GM18909 (cell line): ENCODE measurements around the gene FRY.

Experiments used
- ATAC-seq: cut with Tn5 transposase; IDR thresholded peaks from one replicate; pipeline ENCODE4 v1.9.1; 2021; ENCODE audit warnings: mild to moderate bottlenecking; ENCODE audit not compliant: unreplicated experiment, poor library complexity

Gene FRY

DNA sequence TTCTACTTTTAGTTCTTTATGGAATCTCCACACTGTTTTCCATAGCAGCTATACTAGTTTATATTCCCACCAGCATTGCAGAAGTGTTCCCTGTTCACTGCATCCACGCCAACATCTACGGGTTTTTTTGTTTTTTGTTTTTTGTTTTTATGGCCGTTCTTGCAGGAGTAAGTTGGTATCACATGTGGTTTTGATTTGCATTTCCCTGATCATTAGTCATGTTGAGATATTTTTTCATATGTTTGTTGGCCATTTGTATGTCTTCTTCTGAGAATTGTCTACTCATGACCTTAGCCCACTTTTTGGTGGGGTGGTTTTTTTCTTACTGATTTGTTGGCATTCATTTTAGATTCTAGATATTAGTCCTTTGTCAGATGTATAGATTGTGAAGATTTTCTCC, 89.7 kb downstream of the FRY start:
- ATAC-seq = no peak

DNA sequence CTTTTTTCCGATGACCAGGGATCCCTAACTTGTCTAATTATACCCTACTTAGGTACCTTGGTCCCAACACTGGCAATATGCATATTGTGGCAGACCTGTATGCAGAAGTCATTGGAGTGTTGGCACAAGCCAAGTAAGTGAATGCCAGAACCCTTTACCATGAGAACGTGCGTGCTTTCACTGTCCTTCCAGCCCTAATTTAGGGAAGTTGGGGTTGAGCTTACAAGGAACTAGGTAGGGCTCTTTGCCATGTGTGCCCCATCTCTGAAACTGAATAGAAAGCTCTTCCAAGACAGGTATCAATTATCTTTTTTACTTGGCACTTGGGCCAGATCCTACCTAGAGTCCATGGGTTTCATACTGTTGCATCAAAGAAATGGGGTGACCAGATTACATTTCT, 93.2 kb downstream of the FRY start:
- no peak for ATAC-seq

DNA sequence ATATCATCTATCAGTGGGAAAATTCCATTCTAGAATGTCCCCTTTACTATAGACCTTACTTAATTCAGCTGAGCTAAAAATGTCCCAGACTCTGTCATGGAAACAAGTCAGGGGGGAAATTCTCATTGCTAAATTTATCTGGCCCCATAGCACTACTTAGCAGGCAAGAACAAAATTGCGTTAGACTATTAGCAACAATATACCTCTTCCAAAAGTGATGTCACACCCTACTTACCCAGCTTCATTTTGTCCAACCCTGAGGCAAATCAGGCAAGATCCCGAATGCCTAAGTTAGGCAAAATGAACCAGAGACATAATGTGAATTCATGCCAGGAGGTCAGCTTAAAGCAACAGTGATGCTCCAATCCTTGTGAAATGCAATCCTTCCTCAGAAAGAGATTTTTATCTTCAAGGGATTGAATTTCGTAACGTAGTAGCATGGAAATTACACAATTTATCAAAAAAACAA, 93.7 kb downstream of the FRY start:
- ATAC-seq = no peak

DNA sequence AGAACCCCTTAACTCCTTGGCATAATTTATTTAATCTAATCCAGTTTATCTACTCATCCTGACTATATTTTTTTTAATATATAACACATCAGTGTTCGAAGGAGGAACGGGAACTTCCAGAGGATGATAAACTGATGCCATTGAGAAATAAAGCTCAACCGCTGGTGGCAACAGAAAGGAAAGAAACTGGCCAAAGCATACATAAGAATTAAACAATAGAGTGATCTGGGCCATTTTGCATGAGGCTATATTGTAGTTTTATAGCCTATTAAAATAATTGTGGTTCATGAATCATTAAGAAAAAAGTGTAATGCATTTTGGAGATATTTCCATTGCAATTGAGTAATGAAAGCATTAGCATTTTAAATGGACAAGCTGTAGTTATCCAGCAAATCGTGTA, 94.2 kb downstream of the FRY start:
- no peak for ATAC-seq

DNA sequence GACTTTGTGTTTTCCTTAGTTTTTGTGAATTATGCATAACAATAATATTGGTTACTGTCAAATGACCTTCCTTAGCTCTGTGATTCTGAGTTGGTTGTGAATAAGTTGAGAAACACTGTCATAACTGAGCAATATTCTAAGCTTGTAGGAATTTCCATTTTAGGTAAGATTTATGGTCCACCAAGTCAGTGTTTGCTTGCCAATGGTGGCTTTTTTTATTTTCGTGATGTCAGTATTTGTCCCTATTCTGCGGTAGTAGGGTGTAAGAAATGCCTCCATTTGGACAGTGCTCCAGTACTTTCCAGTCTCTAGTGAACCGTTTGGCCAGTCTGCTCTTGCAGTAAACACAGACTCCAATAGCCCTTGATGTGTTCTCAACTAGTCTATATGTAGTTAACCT, 94.7 kb downstream of the FRY start:
- no peak for ATAC-seq

DNA sequence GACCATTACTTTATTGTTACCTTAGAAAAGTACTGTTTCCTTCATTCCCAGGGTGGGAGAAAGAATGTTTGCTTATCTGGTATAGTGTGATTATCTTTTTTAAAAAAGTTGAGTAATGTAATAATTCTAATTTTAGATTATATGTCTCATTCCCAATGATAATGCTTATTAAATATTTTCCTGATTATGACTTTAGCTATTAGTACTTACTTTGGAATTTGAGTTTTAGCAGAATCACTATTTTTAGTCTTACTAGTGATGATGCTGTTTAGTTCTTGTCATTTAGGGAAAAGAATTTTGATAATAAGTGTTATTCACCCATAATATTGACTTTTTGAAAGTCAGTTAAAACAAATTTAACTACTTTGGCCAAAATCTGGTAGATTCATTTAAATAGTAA, 95.2 kb downstream of the FRY start:
- ATAC-seq = no peak

DNA sequence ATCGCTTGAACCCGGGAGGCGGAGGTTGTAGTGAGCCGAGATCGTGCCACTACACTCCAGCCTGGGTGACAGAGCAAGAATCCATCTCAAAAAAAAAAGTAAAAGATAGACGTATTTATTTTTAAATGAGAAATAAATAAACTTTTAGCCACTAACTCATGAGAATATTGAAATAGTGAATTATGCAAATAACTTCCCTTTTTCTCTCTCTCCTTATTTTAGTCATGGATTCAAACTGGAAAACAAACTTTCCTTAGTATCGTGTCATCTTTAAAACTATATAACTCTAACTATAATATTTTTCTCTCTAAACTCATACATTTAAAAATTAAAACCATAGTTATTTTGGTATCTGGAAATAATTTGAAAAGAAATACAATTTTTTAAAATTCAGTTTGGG, 96.1 kb downstream of the FRY start:
- no peak for ATAC-seq

DNA sequence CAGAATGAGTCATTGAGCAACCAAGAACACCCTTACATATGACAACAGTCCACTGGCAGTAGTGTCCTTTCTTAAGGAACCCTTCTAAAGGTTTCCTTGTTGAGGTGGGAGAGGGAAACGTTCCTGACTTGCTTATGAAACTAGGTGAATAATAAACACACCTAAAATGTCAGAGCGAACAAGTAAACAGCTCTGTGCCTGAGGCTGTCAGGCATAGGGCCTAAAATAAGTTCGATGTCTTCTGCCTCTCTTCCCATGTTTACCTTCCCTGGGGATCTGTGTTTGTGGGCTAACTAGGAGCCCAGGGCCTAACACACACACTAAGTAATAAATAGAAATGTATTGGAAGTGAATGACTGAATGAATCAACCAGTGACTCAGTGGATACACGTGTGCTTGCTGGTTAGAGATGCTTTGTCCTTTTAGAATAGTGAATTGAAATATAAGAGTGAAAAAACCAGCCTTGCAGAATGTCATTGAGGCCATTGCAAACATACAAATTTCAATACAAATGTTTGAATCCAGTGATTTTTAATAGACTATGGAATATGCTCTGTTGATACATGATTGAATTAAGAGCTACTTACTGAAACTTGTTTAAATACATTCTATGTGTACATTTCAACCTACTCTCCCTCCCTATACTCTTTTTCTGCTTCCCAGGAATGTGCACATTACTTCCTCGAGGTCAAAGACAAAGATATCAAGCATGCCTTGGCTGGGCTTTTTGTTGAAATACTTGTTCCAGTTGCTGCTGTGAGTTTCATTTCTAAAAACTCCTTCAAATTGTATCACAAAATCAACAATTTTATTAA, 102.9 kb downstream of the FRY start:
- no peak for ATAC-seq

DNA sequence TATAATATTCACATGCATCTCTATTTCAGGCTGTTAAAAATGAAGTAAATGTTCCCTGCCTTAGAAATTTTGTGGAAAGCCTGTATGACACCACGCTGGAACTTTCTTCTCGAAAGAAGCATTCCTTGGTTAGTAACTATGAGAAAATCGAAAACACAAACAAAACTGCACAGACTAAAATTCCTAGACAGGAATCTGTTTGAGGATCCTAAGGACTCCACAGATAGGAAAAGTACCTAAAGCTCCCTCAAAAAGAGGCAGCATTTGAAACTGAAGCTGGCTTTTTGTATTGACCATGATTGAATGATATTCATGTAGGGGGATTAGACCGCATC, 103.4 kb downstream of the FRY start:
- ATAC-seq = no peak

DNA sequence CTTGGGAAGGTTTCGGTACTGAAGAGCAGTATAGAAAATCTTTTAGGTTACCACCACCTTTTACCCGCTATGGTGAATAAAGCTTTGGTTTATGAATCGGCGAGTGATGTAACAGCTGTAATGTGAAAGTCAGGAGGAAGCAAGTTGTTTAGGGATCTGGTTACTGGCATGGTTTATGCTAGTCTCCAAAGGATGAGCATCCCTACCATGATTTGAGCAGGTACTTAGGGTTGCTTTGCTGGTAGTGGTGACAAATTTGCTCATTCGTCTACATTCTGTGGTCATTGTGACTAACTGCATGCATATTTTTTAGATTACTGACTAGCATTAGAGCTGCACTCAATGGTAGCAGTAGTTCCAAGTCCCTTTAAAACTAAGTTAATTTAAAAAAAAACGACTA, 104.1 kb downstream of the FRY start:
- no peak for ATAC-seq

DNA sequence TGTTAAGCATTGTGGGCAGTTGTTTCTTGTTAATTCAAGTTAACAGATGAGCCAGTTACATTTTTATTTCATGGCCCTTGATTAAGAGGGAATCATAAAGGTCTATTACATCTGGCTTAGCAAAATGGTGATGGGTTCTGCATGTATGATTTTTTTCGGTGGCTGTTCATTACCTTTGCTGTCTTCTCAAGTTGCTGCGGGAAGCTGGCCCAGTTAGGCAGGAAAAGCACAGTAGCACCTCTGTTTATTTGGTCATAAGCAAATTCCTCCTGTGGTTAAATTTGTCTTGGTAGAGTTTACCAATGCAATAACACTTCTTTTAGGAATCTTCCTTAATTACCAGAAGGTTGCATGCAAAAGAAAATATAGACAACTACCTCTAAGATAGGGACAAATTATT, 104.5 kb downstream of the FRY start:
- no peak for ATAC-seq

DNA sequence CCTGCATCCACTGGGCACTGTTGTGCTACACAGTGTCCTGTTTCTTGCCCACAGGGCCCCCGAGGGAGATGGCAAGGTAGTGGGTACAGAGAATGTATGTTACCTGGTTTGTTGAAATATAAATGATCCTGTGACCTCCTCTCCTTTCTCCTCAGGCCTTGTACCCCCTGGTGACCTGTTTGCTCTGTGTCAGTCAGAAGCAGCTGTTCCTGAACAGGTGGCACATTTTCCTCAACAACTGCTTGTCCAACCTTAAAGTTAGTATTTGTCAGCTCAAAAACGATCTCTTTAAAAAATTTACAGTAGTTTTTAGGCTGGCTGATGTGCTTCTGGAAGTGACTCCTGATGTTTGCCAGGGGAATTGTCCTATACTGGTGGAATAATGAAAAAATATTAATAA, 105.1 kb downstream of the FRY start:
- no peak for ATAC-seq

DNA sequence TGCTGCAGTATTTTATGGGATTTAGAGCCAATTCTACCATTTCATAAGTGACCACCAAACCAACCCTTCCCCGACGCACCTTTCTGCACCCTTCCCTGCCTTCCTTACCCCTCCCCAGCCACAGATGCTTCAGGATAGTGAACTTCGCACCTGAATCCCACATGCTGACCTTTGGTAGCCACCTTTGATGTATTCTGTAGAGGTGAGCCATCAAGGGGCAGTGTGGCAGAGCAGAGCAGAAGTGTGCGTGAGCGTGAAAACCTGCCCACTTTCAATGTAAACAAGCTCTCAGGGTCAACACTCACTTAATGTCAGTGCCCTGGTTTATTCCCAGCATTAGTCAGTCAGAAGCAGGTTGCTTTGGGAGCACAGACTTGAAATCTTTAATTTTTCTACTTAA, 107.7 kb downstream of the FRY start:
- no peak for ATAC-seq

DNA sequence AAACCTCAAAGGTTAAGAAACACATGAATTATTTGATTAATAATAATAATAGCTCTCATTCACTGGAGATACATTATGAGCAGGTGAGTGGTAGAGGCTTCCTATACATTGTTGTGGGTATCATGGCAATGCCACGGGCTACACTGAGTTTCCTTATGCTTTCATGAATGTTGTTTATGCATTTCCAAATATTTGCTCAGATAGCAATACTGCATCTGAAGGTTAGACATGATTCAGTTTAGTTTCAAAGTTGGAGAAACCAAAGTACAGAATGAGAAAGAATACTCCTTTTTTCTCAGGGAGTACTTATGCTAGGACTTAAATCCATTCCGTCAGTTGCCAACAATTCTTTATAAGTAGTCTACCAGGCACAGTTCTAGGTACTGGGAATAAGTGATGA, 108.5 kb downstream of the FRY start:
- ATAC-seq = no peak

DNA sequence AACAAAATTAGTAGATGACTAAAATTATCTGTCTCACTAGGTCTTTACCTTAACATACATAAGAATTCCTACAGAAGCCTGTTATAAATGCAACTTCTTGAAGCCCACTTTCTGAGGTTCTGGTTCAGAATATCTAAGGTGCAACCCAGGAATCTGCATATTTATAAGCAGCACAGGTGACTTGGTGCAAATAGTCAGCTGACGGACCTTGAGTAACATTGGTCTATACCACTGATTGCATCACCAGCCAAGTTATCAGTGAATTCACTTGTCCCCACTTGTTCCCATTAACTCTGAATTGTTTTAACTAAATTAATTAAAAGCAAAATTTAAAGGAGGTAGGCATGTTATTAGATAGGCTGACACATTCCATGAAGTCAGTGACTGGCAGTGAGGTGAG, 109.9 kb downstream of the FRY start:
- no peak for ATAC-seq

DNA sequence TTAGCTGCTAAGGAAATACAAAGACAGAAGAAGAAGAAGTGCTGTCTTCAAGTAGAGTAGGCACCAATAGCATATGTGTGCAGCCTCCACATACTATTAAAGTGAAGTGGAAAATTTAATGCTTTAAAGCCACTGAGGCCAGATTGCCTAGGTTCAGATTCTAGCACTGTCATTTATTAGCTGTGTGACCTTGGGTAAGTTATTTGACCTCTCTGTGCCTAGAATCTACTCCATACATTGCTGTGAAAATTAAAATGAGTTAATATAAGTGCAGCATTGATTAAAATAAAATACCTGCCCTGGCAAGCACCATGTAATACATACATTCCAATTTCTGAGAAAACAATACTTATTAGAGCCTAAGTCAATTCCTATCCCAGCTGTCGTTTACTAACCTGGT, 110.5 kb downstream of the FRY start:
- ATAC-seq = no peak

DNA sequence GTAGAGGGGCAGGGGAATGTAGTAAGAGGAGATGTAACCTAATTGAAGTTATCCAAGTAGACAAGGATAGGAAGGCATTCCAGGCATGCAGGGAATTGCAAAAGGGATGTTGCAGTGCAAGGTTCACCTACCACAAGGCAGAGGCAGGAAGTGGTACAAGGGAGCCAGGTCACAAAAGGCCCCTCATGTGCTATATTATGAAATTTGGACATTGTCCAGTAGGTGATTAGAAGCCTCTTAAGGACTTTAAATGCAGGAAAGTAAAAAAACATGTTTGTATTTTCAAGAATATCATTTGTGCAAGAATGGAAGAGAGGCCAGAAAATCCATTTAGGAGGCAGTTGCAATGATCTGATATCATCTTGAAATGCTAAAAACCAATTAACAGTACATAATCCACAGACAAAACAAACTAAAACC, 111.4 kb downstream of the FRY start:
- ATAC-seq = no peak

DNA sequence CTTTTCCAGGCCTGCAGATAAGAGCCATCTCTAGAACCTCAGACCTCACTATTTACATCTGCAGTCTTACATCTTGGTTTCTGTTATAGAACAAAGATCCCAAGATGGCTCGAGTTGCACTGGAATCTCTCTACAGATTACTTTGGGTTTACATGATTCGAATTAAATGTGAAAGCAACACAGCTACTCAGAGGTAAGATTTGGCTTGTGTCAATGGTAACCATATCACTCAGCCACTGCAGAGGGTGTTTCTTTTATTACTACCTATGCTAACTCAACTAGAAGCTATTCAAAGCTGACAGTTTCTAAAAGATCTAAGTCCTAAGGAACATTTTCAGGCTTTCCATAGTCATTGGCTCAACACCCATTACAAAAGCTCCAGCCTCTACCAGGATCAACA, 115.6 kb downstream of the FRY start:
- no peak for ATAC-seq

DNA sequence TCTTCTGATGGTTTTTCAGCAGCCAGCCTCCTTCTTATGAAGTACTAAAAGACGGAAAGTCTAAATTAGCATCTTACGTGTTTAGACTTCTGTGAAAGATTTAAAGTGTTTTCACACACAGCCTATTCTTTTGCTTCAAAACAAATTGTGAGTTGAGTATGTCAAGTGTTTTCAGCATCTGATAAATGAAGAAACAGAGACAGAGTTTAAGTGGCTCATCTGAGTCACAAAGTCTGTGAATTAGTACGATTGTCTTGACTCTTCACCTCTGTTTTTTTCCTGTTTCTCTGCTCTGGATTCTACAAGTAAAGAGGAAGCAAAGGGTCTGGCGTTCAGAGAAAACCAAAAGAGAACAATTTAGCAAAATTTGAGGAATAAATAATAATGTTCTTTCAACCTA, 116.4 kb downstream of the FRY start:
- no peak for ATAC-seq

DNA sequence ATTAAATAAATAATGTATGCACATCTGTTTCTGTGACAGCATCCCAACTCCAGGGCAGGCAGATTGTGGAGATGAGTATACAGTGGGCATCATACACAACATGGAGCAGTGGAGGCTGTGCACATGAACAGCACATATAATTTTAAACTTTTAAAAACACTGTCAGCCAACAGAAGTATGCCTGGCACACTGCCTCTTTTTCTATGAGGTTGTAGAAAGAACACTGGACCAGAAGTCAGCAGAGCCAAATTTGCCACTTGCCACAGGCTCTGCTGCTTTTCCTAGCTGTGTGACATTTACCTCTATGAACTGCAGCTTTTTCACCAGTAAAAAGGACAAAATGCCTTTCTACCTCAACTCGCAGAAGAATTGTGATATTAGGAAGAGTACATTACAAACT, 118.7 kb downstream of the FRY start:
- ATAC-seq = no peak

DNA sequence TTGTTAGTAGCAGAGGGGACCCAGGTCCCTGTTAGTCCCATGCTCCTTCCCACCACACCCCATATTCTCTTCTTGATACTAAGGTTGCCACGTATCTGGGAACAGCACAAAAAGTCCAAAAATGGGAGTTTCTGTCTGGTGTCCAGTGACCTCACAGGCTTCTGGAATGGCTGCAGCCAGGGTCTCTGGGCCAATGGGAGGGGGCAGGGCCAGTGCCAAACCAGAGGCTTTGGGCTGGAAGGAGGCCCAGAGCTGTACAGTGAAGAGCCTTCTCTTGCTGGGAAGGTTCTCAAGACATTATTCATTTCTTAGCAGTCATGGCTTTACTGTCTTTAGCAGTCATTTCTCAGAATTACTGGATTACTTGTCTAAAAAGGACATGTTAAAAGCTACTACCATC, 119.2 kb downstream of the FRY start:
- no peak for ATAC-seq

DNA sequence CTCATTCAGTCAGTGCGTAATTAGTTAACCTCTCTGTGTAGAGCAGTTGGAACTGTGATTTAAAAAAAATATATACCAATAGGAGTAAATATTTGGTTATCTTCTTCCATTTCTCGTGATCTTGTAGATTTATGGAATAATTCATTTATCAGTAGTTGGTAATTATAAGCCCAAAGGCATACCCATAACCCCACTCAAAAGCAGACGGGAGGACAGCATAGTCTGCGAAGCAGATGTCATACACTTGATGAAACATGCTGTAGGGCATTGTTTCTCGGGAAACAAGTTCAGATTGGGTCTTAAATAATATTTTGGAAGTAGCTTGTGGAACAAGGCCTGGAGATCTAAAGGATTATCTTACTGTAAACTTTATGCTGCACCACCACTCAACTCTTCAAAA, 119.7 kb downstream of the FRY start:
- ATAC-seq = no peak

DNA sequence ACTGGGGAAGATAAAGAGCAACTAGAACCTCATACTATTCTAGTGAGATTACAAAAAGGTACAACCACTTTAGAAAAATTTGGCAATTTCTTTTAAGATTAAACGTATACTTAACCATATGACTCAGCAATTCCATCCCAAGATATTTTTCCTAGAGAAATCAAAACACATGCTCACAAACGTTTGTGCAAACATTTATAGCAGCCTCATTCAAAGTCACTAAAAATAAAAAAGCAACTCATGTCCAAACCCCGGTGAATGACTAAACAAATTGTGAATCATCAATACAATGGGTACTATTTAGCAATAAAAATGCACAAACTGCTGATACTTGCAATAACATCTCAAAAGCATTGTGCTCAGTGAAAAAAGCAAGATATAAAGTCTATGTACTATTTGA, 121.5 kb downstream of the FRY start:
- no peak for ATAC-seq
